Measurements from ENCODE around the gene ABCA12. TPM values are rescaled to one million over a fixed set of nuclear protein-coding genes. Genes with fewer than 3 reads are reported as not detected.

Gene ABCA12
- total RNA-seq, 1 experiment from 2014 or later: 0.03 TPM

- DNase-seq (ENCODE audit: low read depth, low spot score) (no peak), ATAC-seq (no peak)
- no peak overlapping the region for H3K4me3 ChIP-seq (ENCODE audit: low read depth in 2 of 2, low read length in 2 of 2)
- H3K36me3 ChIP-seq (ENCODE audit: control insufficient read depth, insufficient read depth, low read length): no peaks in the 10 kb centered on the region
- ChIA-PET CTCF (no interaction called here), POLR2A (no interaction called here)
- intact Hi-C loops (cut with micrococcal nuclease; ENCODE audit: unreplicated experiment): no loop called here
- no peak overlapping the region for H3K27ac ChIP-seq (ENCODE audit: low read length)
- TF ChIP-seq CTCF (IDR thresholded peaks at IDR 0.05) (no peak), REST (IDR thresholded peaks at IDR 0.05; ENCODE audit: insufficient read depth in 1 of 2, low read depth in 2 of 2, low read length in 1 of 2) (no peak), SIN3A (IDR thresholded peaks at IDR 0.05; ENCODE audit: borderline replicate concordance, insufficient read depth, low read depth, low read length) (no peak), TCF7L2 (IDR thresholded peaks at IDR 0.05; ENCODE audit: low read depth, low read length) (no peak), POLR2AphosphoS5 (IDR thresholded peaks at IDR 0.05; ENCODE audit: low read depth, low read length) (no peak)
- no peaks in the 10 kb centered on the region for H3K9me3 ChIP-seq (ENCODE audit: control insufficient read depth, insufficient read depth, low read depth, low read length)
- no peaks in the 10 kb centered on the region for H3K4me1 ChIP-seq (ENCODE audit: control insufficient read depth, insufficient read depth, low read length)
- H3K27me3 ChIP-seq (ENCODE audit: control insufficient read depth, insufficient read depth, low read length): no peaks in the 10 kb centered on the region
- no TSS peak for BruUV-seq (replicated peaks)
- in situ Hi-C loops (cut with HindIII; ENCODE audit: low pct_unique_long_range_greater_than_20kb, low sequenced_read_pairs): no loop called here
Measured at GRCh38 chr2:215110918-215111317, 27.5 kb downstream of the ABCA12 start.

GRCh38 chr2:215107216-215108056, 31.0 kb downstream of the ABCA12 start:
- BruUV-seq (replicated peaks): no TSS peak
- POLR2A ChIA-PET: no interaction called here
- H3K27ac ChIP-seq (ENCODE audit: low read length): no peak overlapping the region
- intact Hi-C loops (cut with micrococcal nuclease; ENCODE audit: unreplicated experiment) (no loop called here), in situ Hi-C loops (cut with HindIII; ENCODE audit: low pct_unique_long_range_greater_than_20kb, low sequenced_read_pairs) (no loop called here)
- no peaks in the 10 kb centered on the region for H3K27me3 ChIP-seq (ENCODE audit: control insufficient read depth, insufficient read depth, low read length)
- ATAC-seq (no peak), DNase-seq (ENCODE audit: low read depth, low spot score) (no peak)
- no peaks in the 10 kb centered on the region for H3K4me1 ChIP-seq (ENCODE audit: control insufficient read depth, insufficient read depth, low read length)
- no peaks in the 10 kb centered on the region for H3K9me3 ChIP-seq (ENCODE audit: control insufficient read depth, insufficient read depth, low read depth, low read length)
- no peaks in the 10 kb centered on the region for H3K36me3 ChIP-seq (ENCODE audit: control insufficient read depth, insufficient read depth, low read length)
- TF ChIP-seq POLR2AphosphoS5 (IDR thresholded peaks at IDR 0.05; ENCODE audit: low read depth, low read length) (no peak), REST (IDR thresholded peaks at IDR 0.05; ENCODE audit: insufficient read depth in 1 of 2, low read depth in 2 of 2, low read length in 1 of 2) (no peak), SIN3A (IDR thresholded peaks at IDR 0.05; ENCODE audit: borderline replicate concordance, insufficient read depth, low read depth, low read length) (no peak), CTCF (IDR thresholded peaks at IDR 0.05) (no peak), TCF7L2 (IDR thresholded peaks at IDR 0.05; ENCODE audit: low read depth, low read length) (no peak)
- H3K4me3 ChIP-seq (ENCODE audit: low read depth in 2 of 2, low read length in 2 of 2): no peak overlapping the region
- CTCF ChIA-PET: no interaction called here

Data from Panc1 (cell line).